SU-DHL-6 (cell line): ENCODE data around the gene RADX.

Experiments used
- H2AFZ ChIP-seq: fragments of 200-600 bp; sonication (generic); 2 replicates; pipeline ENCODE4 v1.6.1; 2014; ENCODE audit warnings: low read depth, mild to moderate bottlenecking, moderate library complexity, mixed read lengths, antibody characterized with exemption, low read length; ENCODE audit not compliant: severe bottlenecking
- H3F3A ChIP-seq: fragments of 200-600 bp; shearing (Covaris generic); 2 replicates; pipeline ENCODE4 v1.6.0; 2016; ENCODE audit warnings: antibody characterized with exemption, mild to moderate bottlenecking; ENCODE audit not compliant: insufficient read depth
- H3K27ac ChIP-seq: fragments of 200-600 bp; sonication (generic); 2 replicates; pipeline ENCODE4 v1.5.1; 2016; ENCODE audit warnings: low read depth, mild to moderate bottlenecking, low read length, moderate library complexity, mixed read lengths
- H3K27me3 ChIP-seq: fragments of 200-600 bp; sonication (generic), shearing (Covaris generic); 2 replicates; pipeline ENCODE4 v1.6.0; 2014; ENCODE audit warnings: mild to moderate bottlenecking, low read length
- H3K36me3 ChIP-seq: fragments of 200-600 bp; sonication (generic); 2 replicates; pipeline ENCODE4 v1.6.1; 2014; ENCODE audit warnings: mild to moderate bottlenecking, low read length, mixed read lengths
- H3K4me2 ChIP-seq: fragments of 300-600, 200-600 bp; shearing (Covaris generic), sonication (generic); 2 replicates; pipeline ENCODE4 v1.6.0; 2014; ENCODE audit warnings: low read length, low read depth, mild to moderate bottlenecking; ENCODE audit not compliant: poor library complexity, severe bottlenecking
- H3K4me3 ChIP-seq: fragments of 200-600 bp; sonication (generic); 2 replicates; pipeline ENCODE4 v1.5.1; 2014; ENCODE audit warnings: antibody characterized with exemption, low read length, mild to moderate bottlenecking, mixed read lengths; ENCODE audit not compliant: insufficient read depth, poor library complexity, severe bottlenecking
- H3K79me2 ChIP-seq: fragments of 200-600 bp; sonication (generic); 2 replicates; pipeline ENCODE4 v1.6.1; 2014; ENCODE audit warnings: mild to moderate bottlenecking, low read length, moderate library complexity; ENCODE audit not compliant: insufficient read depth
- H3K9ac ChIP-seq: fragments of 200-600 bp; sonication (generic); 2 replicates; pipeline ENCODE4 v1.7.0; 2014; ENCODE audit warnings: mild to moderate bottlenecking, low read length
- H3K9me2 ChIP-seq: fragments of 200-600 bp; sonication (generic); replicated peaks from 2 replicates; pipeline ENCODE4 v1.6.1; 2014; ENCODE audit warnings: low read length; ENCODE audit not compliant: insufficient read depth
- H3K9me3 ChIP-seq: fragments of 200-600 bp; sonication (generic); 2 replicates; pipeline ENCODE4 v1.6.1; 2014; ENCODE audit warnings: low read length, mixed read lengths; ENCODE audit not compliant: insufficient read depth
- H4K20me1 ChIP-seq: fragments of 200-600 bp; sonication (generic); 2 replicates; pipeline ENCODE4 v1.6.1; 2014; ENCODE audit warnings: low read depth, mild to moderate bottlenecking, antibody characterized with exemption, low read length, moderate library complexity, mixed read lengths
- CTCF ChIP-seq: fragments of 200-600 bp; sonication (generic); IDR thresholded peaks from one replicate; pipeline ENCODE4 v1.5.1; 2017; ENCODE audit warnings: antibody characterized with exemption, mild to moderate bottlenecking, low read length, moderate library complexity; ENCODE audit not compliant: insufficient read depth, poor library complexity, severe bottlenecking
- EZH2phosphoT487 ChIP-seq: fragments of 200-600 bp; sonication (generic), shearing (Covaris generic); conservative IDR thresholded peaks from 2 replicates; pipeline ENCODE4 v1.6.1; 2018; ENCODE audit warnings: mild to moderate bottlenecking, antibody characterized with exemption, low read length, moderate library complexity, mixed read lengths

The RADX gene

GRCh38 chrX:106581856-106582255 is 29.9 kb upstream of the RADX start:
- Histone ChIP-seq H3K27ac (no peak overlapping the region), H4K20me1 (no peaks in the 10 kb centered on the region), H3K27me3 (no peaks in the 10 kb centered on the region)

GRCh38 chrX:106585478-106585877 is 26.3 kb upstream of the RADX start:
- Histone ChIP-seq H3K27me3 (no peaks in the 10 kb centered on the region), H3K27ac (no peak overlapping the region), H3K79me2 (no peaks in the 10 kb centered on the region), H3K9ac (no peak overlapping the region), H4K20me1 (no peaks in the 10 kb centered on the region), H3K9me3 (no peaks in the 10 kb centered on the region), H2AFZ (no peak overlapping the region), H3F3A (no peaks in the 10 kb centered on the region), H3K36me3 (no peaks in the 10 kb centered on the region), H3K4me3 (no peak overlapping the region), H3K4me2 (no peak overlapping the region), H3K9me2 (no peaks in the 10 kb centered on the region)
- TF ChIP-seq CTCF (no peak), EZH2phosphoT487 (no peak)

More at GRCh38 chrX:106581856-106582255, 29.9 kb upstream of the RADX start:
- Histone ChIP-seq H3K9me3 (no peaks in the 10 kb centered on the region), H3K9ac (no peak overlapping the region), H2AFZ (no peak overlapping the region), H3K79me2 (no peaks in the 10 kb centered on the region), H3K4me3 (no peak overlapping the region), H3K36me3 (no peaks in the 10 kb centered on the region), H3K9me2 (no peaks in the 10 kb centered on the region), H3K4me2 (no peak overlapping the region), H3F3A (no peaks in the 10 kb centered on the region)
- TF ChIP-seq EZH2phosphoT487 (no peak), CTCF (no peak)

GRCh38 chrX:106588801-106589200 is 23.0 kb upstream of the RADX start:
- no peaks in the 10 kb centered on the region for H3K9me3 ChIP-seq
- H4K20me1 ChIP-seq = no peaks in the 10 kb centered on the region
- no peak overlapping the region for H3K4me2 ChIP-seq
- H3K9me2 ChIP-seq = no peaks in the 10 kb centered on the region
- H3K36me3 ChIP-seq = no peaks in the 10 kb centered on the region
- H3K79me2 ChIP-seq = no peaks in the 10 kb centered on the region
- H3F3A ChIP-seq = no peaks in the 10 kb centered on the region
- TF ChIP-seq EZH2phosphoT487 (no peak), CTCF (no peak)
- no peaks in the 10 kb centered on the region for H3K27me3 ChIP-seq
- H3K4me3 ChIP-seq = no peak overlapping the region
- no peak overlapping the region for H3K27ac ChIP-seq
- H2AFZ ChIP-seq = no peak overlapping the region
- no peak overlapping the region for H3K9ac ChIP-seq
